ENCODE results near the gene SLC13A3. TPM values are rescaled to one million over a fixed set of nuclear protein-coding genes. Genes with fewer than 3 reads are reported as not detected.

The SLC13A3 gene
- total RNA-seq, 1 donor from 2014 or later, result 0.90 TPM

- Mint-ChIP-seq H3K27ac (ENCODE audit: unreplicated experiment) (no peak overlapping the region), H3K36me3 (ENCODE audit: low read depth, unreplicated experiment) (no peaks in the 10 kb centered on the region), H3K9me3 (ENCODE audit: unreplicated experiment) (no peaks in the 10 kb centered on the region), H3K27me3 (ENCODE audit: unreplicated experiment) (peaks cover 6% of the 10 kb centered on the region), H3K4me1 (ENCODE audit: unreplicated experiment) (no peaks in the 10 kb centered on the region), H3K4me3 (ENCODE audit: unreplicated experiment) (no peak overlapping the region)
- no peak for TF ChIP-seq CTCF (IDR thresholded peaks at IDR 0.05; ENCODE audit: unreplicated experiment)
- DNase-seq (ENCODE audit: low spot score), result no peak
Measured at GRCh38 chr20:46552460-46553420, 98.5 kb downstream of the SLC13A3 start.

- H3K27ac Mint-ChIP-seq (ENCODE audit: unreplicated experiment), result no peak overlapping the region
- H3K36me3 Mint-ChIP-seq (ENCODE audit: low read depth, unreplicated experiment), result no peaks in the 10 kb centered on the region
- no peak for DNase-seq (ENCODE audit: low spot score)
- peaks cover 6% of the 10 kb centered on the region for H3K27me3 Mint-ChIP-seq (ENCODE audit: unreplicated experiment)
- no peak overlapping the region for H3K4me3 Mint-ChIP-seq (ENCODE audit: unreplicated experiment)
- no peak for TF ChIP-seq CTCF (IDR thresholded peaks at IDR 0.05; ENCODE audit: unreplicated experiment)
- H3K4me1 Mint-ChIP-seq (ENCODE audit: unreplicated experiment), result no peaks in the 10 kb centered on the region
- no peaks in the 10 kb centered on the region for H3K9me3 Mint-ChIP-seq (ENCODE audit: unreplicated experiment)
Measured at GRCh38 chr20:46551522-46552381, 99.5 kb downstream of the SLC13A3 start.

GRCh38 chr20:46550461-46550860 lies 100.8 kb downstream of the SLC13A3 start, which contains the start of gene OCSTAMP:
Gene OCSTAMP (minus strand): TSS chr20:46550654. CDS start chr20:46550560, 94 bp downstream.
- no peaks in the 10 kb centered on the region for H3K36me3 Mint-ChIP-seq (ENCODE audit: low read depth, unreplicated experiment)
- H3K27me3 Mint-ChIP-seq (ENCODE audit: unreplicated experiment), result peaks cover 4% of the 10 kb centered on the region
- no peak for DNase-seq (ENCODE audit: low spot score)
- H3K4me3 Mint-ChIP-seq (ENCODE audit: unreplicated experiment), result no peak within 1 kb of the TSS
- no peak for TF ChIP-seq CTCF (IDR thresholded peaks at IDR 0.05; ENCODE audit: unreplicated experiment)
- no peaks in the 10 kb centered on the region for H3K4me1 Mint-ChIP-seq (ENCODE audit: unreplicated experiment)
- no peak within 1 kb of the TSS for H3K27ac Mint-ChIP-seq (ENCODE audit: unreplicated experiment)
- no peaks in the 10 kb centered on the region for H3K9me3 Mint-ChIP-seq (ENCODE audit: unreplicated experiment)

- no peaks in the 10 kb centered on the region for H3K4me1 Mint-ChIP-seq (ENCODE audit: unreplicated experiment)
- TF ChIP-seq CTCF (IDR thresholded peaks at IDR 0.05; ENCODE audit: unreplicated experiment), result no peak
Measured at GRCh38 chr20:46549188-46549972, 101.9 kb downstream of the SLC13A3 start.

More at GRCh38 chr20:46549188-46549972, 101.9 kb downstream of the SLC13A3 start:
- peaks cover 1% of the 10 kb centered on the region for H3K27me3 Mint-ChIP-seq (ENCODE audit: unreplicated experiment)
- H3K27ac Mint-ChIP-seq (ENCODE audit: unreplicated experiment), result no peak overlapping the region
- no peak overlapping the region for H3K4me3 Mint-ChIP-seq (ENCODE audit: unreplicated experiment)
- H3K36me3 Mint-ChIP-seq (ENCODE audit: low read depth, unreplicated experiment), result no peaks in the 10 kb centered on the region
- DNase-seq (ENCODE audit: low spot score), result no peak
- no peaks in the 10 kb centered on the region for H3K9me3 Mint-ChIP-seq (ENCODE audit: unreplicated experiment)

Measured in endothelial cell (in vitro differentiated cells).